DMS 273 (cell line): ENCODE data around the gene PTPRM.
"Not testable (repeated sequence)": the region's sequence is repeated elsewhere in the genome, so short reads cannot be mapped to it uniquely, and the experiment has no call there.

Experiments used
- DNase-seq: peaks from one replicate; lab custom pipeline; 2025; ENCODE audit not compliant: unreplicated experiment; lab: John Stamatoyannopoulos, UW

Gene PTPRM

GRCh38 chr18:8034674-8035073 is 467.6 kb downstream of the PTPRM start:
- DNase-seq: no peak

GRCh38 chr18:8036551-8036950 is 469.4 kb downstream of the PTPRM start:
- no peak for DNase-seq

DNA sequence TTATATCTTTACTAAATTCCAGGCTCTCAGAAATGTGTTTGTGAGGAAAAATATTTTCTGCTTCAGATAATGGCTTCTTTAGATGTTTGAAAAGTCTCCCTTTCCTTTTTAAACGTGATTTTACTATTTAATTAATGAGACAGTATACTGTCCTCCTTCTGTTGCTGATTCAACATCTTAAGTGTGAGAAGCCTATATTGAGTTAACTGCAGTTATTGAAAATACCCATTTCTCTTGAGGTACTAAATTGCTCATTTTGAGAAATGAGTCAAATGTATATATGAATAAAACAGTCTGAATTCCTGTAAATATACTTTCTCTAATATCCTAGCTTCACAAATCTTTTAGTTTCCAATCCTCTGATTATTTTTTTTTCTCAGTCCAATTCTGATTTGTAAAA is 470.2 kb downstream of the PTPRM start:
- DNase-seq: no peak

DNA sequence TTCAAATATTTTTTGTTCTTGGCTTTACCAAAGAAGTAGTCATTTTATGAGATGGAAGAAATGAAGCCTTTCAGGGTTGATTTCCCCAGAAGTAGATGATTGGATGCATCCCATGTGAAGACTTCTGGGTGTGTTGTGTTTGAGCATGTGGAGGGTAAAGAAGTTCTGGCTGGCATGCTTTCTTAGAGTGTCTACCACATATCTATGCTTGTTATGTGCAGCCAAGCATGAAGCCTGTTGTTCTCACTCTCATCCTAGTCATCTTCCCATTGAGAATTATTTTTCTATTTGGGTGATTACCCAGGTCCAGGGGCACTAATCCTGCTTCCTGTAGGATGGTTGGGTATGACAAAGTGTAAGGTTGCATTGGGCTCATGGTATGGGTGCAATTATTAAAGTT is 472.9 kb downstream of the PTPRM start:
- no peak for DNase-seq

GRCh38 chr18:8041526-8042111 is 474.5 kb downstream of the PTPRM start:
- DNase-seq: no peak

DNA sequence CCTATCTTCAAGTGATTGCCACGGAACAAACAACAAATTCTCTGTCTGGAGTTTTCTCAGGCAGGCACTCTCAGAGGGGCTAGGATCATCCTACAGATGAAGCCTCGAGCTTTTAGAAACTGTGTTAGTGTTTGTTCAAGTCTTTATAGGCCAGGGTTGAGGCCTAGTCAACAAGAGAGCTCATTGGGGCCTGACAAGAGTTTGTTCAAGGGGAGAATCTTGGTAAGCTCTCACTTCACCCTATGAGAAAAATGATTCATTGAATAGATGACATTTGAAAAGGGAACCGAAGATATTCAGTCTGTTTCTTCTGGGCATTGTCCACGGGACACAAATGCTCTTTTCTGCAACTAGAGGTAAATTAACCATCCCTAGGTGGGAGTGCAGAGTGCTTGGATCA is 476.9 kb downstream of the PTPRM start:
- no peak for DNase-seq

- no peak for DNase-seq
Measured at GRCh38 chr18:8045160-8045883, 478.2 kb downstream of the PTPRM start.

DNA sequence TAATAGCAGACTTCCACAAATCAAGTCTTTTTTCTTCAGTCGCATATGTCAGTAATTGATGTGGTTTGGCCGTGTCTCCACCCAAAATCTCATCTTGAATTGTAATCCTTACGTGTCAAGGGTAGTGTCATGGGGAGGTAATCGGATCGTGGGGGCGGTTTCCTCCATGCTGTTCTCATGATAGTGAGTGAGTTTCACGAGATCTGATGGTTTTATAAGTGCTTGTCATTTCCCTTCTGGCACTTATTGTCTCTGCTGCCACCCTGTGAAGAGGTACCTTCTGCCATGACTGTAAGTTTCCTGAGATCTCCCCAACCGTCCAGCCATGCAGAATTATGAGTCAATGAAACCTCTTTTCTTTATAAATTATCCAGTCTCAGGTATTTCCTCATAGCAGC is 478.8 kb downstream of the PTPRM start:
- DNase-seq: no peak

- DNase-seq: no peak
Measured at GRCh38 chr18:8046441-8046840, 479.3 kb downstream of the PTPRM start.

DNA sequence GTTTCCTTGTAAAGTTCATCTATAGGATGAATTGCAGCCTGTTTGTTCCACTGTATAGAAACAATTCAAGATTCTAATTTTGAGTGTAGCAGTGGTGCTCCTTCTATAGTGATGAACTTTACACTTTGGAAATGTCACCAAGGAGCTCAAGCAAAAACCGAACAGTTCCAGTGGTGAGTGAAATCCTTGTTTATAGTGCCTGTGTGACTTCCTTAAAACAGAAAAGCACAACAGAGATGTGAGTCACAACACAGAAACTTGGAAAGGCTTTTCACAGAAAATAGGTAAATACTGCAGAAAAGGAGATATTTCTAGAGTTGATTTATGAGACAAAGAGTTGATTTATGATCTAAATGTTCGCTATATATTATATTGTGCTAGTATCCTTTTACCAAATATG is 482.0 kb downstream of the PTPRM start:
- DNase-seq: no peak

DNA sequence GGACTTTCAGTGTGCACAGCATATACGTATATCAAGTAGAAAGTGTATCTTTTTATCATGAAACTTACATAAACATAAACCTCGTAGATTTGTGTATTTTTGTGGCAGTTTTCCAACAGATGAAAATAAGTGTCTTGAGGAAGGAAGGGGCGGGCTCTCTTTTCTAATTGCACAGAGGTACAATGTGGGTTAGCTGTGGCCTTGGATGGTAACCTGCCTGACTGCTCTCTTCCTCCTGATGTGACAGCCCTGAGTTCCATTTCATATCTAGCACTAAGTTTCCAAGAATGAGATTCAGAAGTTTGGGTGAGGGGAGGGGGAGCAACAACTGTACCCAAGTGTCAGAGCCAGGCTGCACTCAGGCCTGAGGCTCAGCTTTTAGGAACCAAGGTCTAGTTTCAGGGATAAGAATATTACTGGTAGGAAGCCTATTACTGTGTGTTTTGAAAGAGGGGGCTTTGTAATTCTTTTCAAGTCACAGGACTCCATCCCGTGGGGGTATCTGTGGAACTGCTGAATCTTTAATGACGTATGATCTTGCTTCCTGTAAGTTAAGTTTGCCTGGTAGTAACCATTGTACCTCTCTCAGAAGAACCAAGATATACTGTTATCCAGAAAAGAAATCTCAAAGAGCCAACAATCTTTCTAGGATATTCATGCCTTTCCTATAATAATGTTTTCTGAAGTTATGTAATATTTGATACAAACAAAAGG is 483.7 kb downstream of the PTPRM start:
- no peak for DNase-seq

DNA sequence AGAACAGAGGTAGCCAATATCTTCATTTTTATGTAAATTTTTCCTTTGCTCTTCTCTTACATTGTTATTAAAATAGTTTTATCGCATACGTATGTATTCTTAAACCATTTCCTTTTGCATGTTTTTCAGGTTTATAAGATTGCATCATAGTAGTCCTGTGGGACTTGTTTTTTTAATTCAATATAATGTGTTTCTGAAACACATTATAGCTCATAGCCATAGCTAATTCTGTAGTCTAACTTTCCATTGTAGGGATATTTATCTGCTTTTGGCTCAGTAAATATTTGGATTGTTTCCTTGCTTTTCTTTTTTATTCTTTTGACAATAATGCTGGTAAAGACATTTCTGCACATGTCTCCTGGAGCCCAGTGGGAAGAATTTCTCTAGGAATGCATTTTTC is 484.3 kb downstream of the PTPRM start:
- DNase-seq: no peak

GRCh38 chr18:8052237-8052701 is 485.2 kb downstream of the PTPRM start:
- no peak for DNase-seq

GRCh38 chr18:8056723-8057122 is 489.6 kb downstream of the PTPRM start:
- DNase-seq: no peak

GRCh38 chr18:8063152-8063551 is 496.0 kb downstream of the PTPRM start:
- DNase-seq: not testable (repeated sequence)

DNA sequence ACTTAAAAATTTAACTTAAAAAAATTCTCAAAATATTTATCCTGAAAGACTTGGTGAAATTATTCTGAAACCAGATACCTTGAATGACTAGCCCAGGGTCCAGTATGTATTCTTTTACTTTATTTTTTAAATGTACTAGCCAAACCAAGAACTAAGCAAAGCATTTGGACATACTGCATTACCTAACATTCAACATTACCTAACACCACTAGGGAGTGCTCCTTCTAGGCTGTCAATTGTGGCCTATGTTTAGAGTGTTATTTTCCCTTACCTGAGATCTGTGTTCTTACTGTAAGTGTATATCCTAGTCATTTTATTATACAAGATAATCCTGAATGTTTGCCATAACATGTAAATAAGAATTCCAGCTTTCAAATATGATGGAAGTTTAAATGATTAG is 496.6 kb downstream of the PTPRM start:
- DNase-seq: no peak

DNA sequence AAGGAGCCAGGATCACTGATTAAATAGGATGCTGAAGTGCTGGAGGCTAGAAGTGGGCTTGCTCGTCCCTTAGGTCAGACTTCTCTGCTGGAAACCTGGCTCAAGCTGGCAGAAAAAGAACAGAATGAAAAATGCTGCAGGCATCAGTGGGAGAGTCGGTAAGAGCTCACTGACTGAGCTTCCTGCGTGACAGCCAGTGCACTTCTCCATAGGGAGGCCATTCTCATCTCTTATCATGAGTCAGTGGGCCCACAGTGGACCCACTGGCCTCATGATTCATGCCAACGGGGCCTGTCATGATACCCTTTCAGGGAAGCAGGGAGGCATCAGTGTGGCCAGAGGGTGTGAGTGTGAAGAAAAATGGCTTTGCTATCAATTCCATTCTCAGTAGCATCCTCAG is 498.2 kb downstream of the PTPRM start:
- DNase-seq: no peak

DNA sequence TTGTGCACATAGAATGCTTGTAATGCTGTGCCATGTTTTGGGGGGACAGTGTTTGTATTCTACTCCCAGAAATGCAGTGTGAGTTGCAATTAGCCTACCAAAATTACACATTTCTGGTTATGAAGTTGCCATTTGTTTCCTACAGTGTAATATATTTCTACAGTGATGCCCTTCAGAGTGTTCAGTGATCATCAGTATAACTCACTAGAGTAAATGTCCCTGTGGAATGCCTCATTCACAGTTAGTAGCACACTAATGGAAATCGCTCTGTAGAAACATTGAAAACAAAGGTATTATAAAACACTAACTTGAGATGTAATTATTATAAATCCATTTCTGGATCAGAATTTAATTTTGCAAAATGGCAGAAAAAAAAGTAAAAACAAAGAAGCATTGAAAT is 498.7 kb downstream of the PTPRM start:
- no peak for DNase-seq

DNA sequence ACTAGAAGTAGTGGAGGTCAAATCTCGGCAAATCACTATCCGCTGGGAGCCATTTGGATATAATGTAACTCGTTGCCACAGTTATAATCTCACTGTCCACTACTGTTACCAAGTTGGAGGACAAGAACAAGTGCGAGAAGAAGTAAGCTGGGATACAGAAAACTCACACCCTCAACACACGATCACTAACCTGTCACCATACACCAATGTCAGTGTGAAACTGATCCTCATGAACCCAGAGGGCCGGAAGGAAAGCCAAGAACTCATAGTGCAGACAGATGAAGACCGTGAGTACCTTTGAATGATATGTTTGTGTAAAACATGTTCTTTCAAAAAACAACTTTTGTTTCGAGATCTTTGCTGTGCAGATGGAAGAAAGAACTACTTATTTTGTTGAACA is 502.6 kb downstream of the PTPRM start:
- no peak for DNase-seq

DNA sequence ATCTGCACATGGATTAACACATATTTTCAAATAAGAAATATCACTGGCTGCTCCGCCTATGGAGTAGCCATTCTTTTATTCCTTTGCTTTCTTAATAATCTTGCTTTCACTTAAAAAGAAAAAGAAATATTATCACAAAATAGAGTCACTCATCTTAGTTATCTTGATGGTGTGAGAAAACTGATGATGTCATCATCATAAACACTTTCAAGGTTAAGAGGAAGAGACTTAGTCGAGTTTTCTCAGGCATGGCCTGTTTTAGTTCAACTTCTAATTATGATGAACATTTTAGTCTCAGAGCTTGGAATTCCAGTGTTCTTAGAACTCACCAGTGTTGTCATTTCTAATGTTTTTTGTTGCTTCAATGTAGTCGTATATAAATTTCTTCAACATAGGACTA is 506.1 kb downstream of the PTPRM start:
- DNase-seq: no peak

DNA sequence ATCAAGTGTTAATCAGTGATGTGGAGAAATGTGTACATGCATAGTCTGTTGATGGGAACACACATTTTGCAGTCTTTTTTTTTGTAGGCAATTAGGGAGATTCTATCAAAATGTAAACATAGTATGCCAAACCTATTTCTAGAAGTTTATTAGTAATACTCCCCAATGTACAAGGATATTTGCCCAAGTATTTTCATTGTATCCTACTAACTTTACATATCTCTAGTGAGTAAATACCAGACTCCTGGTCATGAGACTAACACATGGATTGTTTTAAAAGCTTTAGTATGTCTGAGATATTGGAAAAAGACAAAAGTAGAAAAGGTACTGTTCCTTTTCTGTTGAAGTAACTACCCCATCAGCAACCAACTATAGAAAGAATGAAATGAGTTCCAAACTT is 513.0 kb downstream of the PTPRM start:
- DNase-seq: no peak

DNA sequence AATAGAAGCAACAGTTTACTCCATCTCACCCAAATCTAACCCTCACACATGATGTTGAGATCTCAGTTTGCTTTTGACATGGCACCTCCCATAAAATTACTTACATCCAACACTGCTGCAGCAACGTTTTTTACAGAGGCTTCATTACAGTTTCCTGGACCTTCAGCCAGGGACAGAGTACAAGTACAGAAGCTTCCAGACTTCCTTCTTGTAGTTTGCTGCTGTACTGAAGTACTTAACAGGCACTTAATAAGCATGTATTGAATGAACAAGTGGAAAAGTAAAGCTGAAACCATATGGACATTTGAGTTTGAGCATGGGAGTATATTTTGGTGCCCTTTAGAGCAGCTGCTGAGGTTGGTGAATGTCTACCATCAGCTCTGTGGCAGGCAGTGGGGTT is 514.2 kb downstream of the PTPRM start:
- DNase-seq: no peak
